Measurements from ENCODE around the gene HMCN2.

HMCN2 gene

GRCh38 chr9:130425741-130426466, 160.3 kb downstream of the HMCN2 start:
- Histone ChIP-seq H3K14ac (ENCODE audit: low read length) (no peak overlapping the region), H2BK120ac (ENCODE audit: low read depth, low read length) (no peak overlapping the region), H3K4me2 (ENCODE audit: insufficient read depth, low read length, poor library complexity, severe bottlenecking) (no peak overlapping the region), H3K36me3 (replicated peaks in 1 of 2; ENCODE audit: control insufficient read depth in 2 of 2, insufficient read depth in 2 of 2, low read length in 2 of 2) (no peaks in the 10 kb centered on the region), H3K4me3 (ENCODE audit: low read length in 2 of 2) (no peak overlapping the region), H3K23ac (ENCODE audit: low read depth, low read length, poor library complexity) (no peak overlapping the region), H3K18ac (ENCODE audit: low read length) (peak overlapping the region; percentile 78), H3K27ac (replicated peaks; ENCODE audit: low read length) (no peak overlapping the region), H2BK5ac (ENCODE audit: low read length) (no peak overlapping the region), H4K8ac (ENCODE audit: low read depth, low read length) (no peak overlapping the region), H2AFZ (ENCODE audit: low read length) (no peak overlapping the region), H3K79me1 (ENCODE audit: low read depth, low read length) (no peaks in the 10 kb centered on the region), H2BK12ac (ENCODE audit: low read length) (no peak overlapping the region), H3K9ac (ENCODE audit: low read depth, low read length, poor library complexity) (peak overlapping the region; percentile 14), H4K91ac (ENCODE audit: low read depth, low read length, poor library complexity) (no peak overlapping the region), H3K9me3 (replicated peaks in 1 of 2; ENCODE audit: control insufficient read depth in 2 of 2, insufficient read depth in 1 of 2, low read depth in 1 of 2, low read length in 2 of 2) (no peaks in the 10 kb centered on the region), H2AK5ac (ENCODE audit: low read depth, low read length) (peak overlapping the region; percentile 89), H3K4me1 (ENCODE audit: control insufficient read depth in 2 of 2, insufficient read depth in 1 of 2, low read depth in 1 of 2, low read length in 2 of 2) (peaks cover 0 to 2% of the 10 kb centered on the region in 2 donors), H3K27me3 (ENCODE audit: control insufficient read depth in 3 of 3, insufficient read depth in 3 of 3, low read depth in 1 of 3, low read length in 3 of 3) (peaks cover 0 to 63% (median 0%) of the 10 kb centered on the region in 3 experiments), H2BK15ac (ENCODE audit: low read length) (no peak overlapping the region), H3K4ac (ENCODE audit: low read length) (no peak overlapping the region)
- no CpG with 5 or more reads among the region's 21 CpGs for WGBS, 2 donors (ENCODE audit: extremely low coverage in 2 of 2, insufficient read length in 2 of 2, insufficient replicate concordance in 1 of 2)
- DNase-seq (ENCODE audit: low spot score), result no peak

- Histone ChIP-seq H3K9me3 (replicated peaks in 1 of 2; ENCODE audit: control insufficient read depth in 2 of 2, insufficient read depth in 1 of 2, low read depth in 1 of 2, low read length in 2 of 2) (no peaks in the 10 kb centered on the region), H3K4me2 (ENCODE audit: insufficient read depth, low read length, poor library complexity, severe bottlenecking) (no peak overlapping the region), H3K4ac (ENCODE audit: low read length) (no peak overlapping the region), H4K8ac (ENCODE audit: low read depth, low read length) (no peak overlapping the region), H3K36me3 (replicated peaks in 1 of 2; ENCODE audit: control insufficient read depth in 2 of 2, insufficient read depth in 2 of 2, low read length in 2 of 2) (no peaks in the 10 kb centered on the region), H3K18ac (ENCODE audit: low read length) (no peak overlapping the region), H3K9ac (ENCODE audit: low read depth, low read length, poor library complexity) (no peak overlapping the region), H2AFZ (ENCODE audit: low read length) (no peak overlapping the region), H3K27me3 (ENCODE audit: control insufficient read depth in 3 of 3, insufficient read depth in 3 of 3, low read depth in 1 of 3, low read length in 3 of 3) (peaks cover 0 to 63% (median 0%) of the 10 kb centered on the region in 3 experiments), H4K91ac (ENCODE audit: low read depth, low read length, poor library complexity) (no peak overlapping the region), H3K79me1 (ENCODE audit: low read depth, low read length) (no peaks in the 10 kb centered on the region), H3K4me1 (ENCODE audit: control insufficient read depth in 2 of 2, insufficient read depth in 1 of 2, low read depth in 1 of 2, low read length in 2 of 2) (no peaks in the 10 kb centered on the region), H2BK15ac (ENCODE audit: low read length) (no peak overlapping the region), H2BK120ac (ENCODE audit: low read depth, low read length) (no peak overlapping the region), H3K14ac (ENCODE audit: low read length) (no peak overlapping the region), H3K27ac (replicated peaks; ENCODE audit: low read length) (no peak overlapping the region), H3K4me3 (ENCODE audit: low read length in 2 of 2) (no peak overlapping the region), H2BK5ac (ENCODE audit: low read length) (no peak overlapping the region), H2AK5ac (ENCODE audit: low read depth, low read length) (no peak overlapping the region), H2BK12ac (ENCODE audit: low read length) (no peak overlapping the region), H3K23ac (ENCODE audit: low read depth, low read length, poor library complexity) (no peak overlapping the region)
- WGBS, 2 donors (ENCODE audit: extremely low coverage in 2 of 2, insufficient read length in 2 of 2, insufficient replicate concordance in 1 of 2), result no CpG with 5 or more reads among the region's 8 CpGs
- DNase-seq (ENCODE audit: low spot score), result no peak
Measured at GRCh38 chr9:130426467-130426773, 160.9 kb downstream of the HMCN2 start.

GRCh38 chr9:130426883-130427282, 161.3 kb downstream of the HMCN2 start:
- peak overlapping the region; percentile 72 for H2BK15ac ChIP-seq (ENCODE audit: low read length)
- peaks cover 0 to 63% (median 3%) of the 10 kb centered on the region in 3 experiments for H3K27me3 ChIP-seq (ENCODE audit: control insufficient read depth in 3 of 3, insufficient read depth in 3 of 3, low read depth in 1 of 3, low read length in 3 of 3)
- peak overlapping the region; percentile 90 for H2BK5ac ChIP-seq (ENCODE audit: low read length)
- H3K9ac ChIP-seq (ENCODE audit: low read depth, low read length, poor library complexity), result no peak overlapping the region
- H3K4me3 ChIP-seq (ENCODE audit: low read length in 2 of 2), result no peak overlapping the region
- H2AFZ ChIP-seq (ENCODE audit: low read length), result no peak overlapping the region
- no peak overlapping the region for H4K8ac ChIP-seq (ENCODE audit: low read depth, low read length)
- peak overlapping the region; percentile 49 for H2BK12ac ChIP-seq (ENCODE audit: low read length)
- no CpG with 5 or more reads among the region's 10 CpGs for WGBS, 2 donors (ENCODE audit: extremely low coverage in 2 of 2, insufficient read length in 2 of 2, insufficient replicate concordance in 1 of 2)
- peak overlapping the region; percentile 54 for H3K4ac ChIP-seq (ENCODE audit: low read length)
- H4K91ac ChIP-seq (ENCODE audit: low read depth, low read length, poor library complexity), result no peak overlapping the region
- DNase-seq (ENCODE audit: low spot score), result no peak
- H3K23ac ChIP-seq (ENCODE audit: low read depth, low read length, poor library complexity), result no peak overlapping the region
- no peaks in the 10 kb centered on the region for H3K4me1 ChIP-seq (ENCODE audit: control insufficient read depth in 2 of 2, insufficient read depth in 1 of 2, low read depth in 1 of 2, low read length in 2 of 2)
- peak overlapping the region; percentile 66 for H3K18ac ChIP-seq (ENCODE audit: low read length)
- H3K79me1 ChIP-seq (ENCODE audit: low read depth, low read length), result no peaks in the 10 kb centered on the region
- no peaks in the 10 kb centered on the region for H3K9me3 ChIP-seq (replicated peaks in 1 of 2; ENCODE audit: control insufficient read depth in 2 of 2, insufficient read depth in 1 of 2, low read depth in 1 of 2, low read length in 2 of 2)
- no peak overlapping the region for H3K4me2 ChIP-seq (ENCODE audit: insufficient read depth, low read length, poor library complexity, severe bottlenecking)
- H2AK5ac ChIP-seq (ENCODE audit: low read depth, low read length), result peak overlapping the region; percentile 79
- H2BK120ac ChIP-seq (ENCODE audit: low read depth, low read length), result no peak overlapping the region
- peak overlapping the region; percentile 85 for H3K14ac ChIP-seq (ENCODE audit: low read length)
- no peak overlapping the region for H3K27ac ChIP-seq (replicated peaks; ENCODE audit: low read length)
- H3K36me3 ChIP-seq (replicated peaks in 1 of 2; ENCODE audit: control insufficient read depth in 2 of 2, insufficient read depth in 2 of 2, low read length in 2 of 2), result no peaks in the 10 kb centered on the region

- H2BK15ac ChIP-seq (ENCODE audit: low read length), result peak overlapping the region; percentile 72
- peak overlapping the region; percentile 79 for H2AK5ac ChIP-seq (ENCODE audit: low read depth, low read length)
- WGBS, 2 donors (ENCODE audit: extremely low coverage in 2 of 2, insufficient read length in 2 of 2, insufficient replicate concordance in 1 of 2), result no CpG with 5 or more reads among the region's 12 CpGs
- H2BK120ac ChIP-seq (ENCODE audit: low read depth, low read length), result no peak overlapping the region
- no peak overlapping the region for H3K9ac ChIP-seq (ENCODE audit: low read depth, low read length, poor library complexity)
- no peak overlapping the region for H2AFZ ChIP-seq (ENCODE audit: low read length)
- H3K4me1 ChIP-seq (ENCODE audit: control insufficient read depth in 2 of 2, insufficient read depth in 1 of 2, low read depth in 1 of 2, low read length in 2 of 2), result no peaks in the 10 kb centered on the region
- peak overlapping the region; percentile 49 for H2BK12ac ChIP-seq (ENCODE audit: low read length)
- no peaks in the 10 kb centered on the region for H3K36me3 ChIP-seq (replicated peaks in 1 of 2; ENCODE audit: control insufficient read depth in 2 of 2, insufficient read depth in 2 of 2, low read length in 2 of 2)
- H3K79me1 ChIP-seq (ENCODE audit: low read depth, low read length), result no peaks in the 10 kb centered on the region
- H3K4me3 ChIP-seq (ENCODE audit: low read length in 2 of 2), result no peak overlapping the region
- H3K4me2 ChIP-seq (ENCODE audit: insufficient read depth, low read length, poor library complexity, severe bottlenecking), result no peak overlapping the region
- H3K18ac ChIP-seq (ENCODE audit: low read length), result peak overlapping the region; percentile 66
- no peak overlapping the region for H4K8ac ChIP-seq (ENCODE audit: low read depth, low read length)
- peak overlapping the region; percentile 54 for H3K4ac ChIP-seq (ENCODE audit: low read length)
- H2BK5ac ChIP-seq (ENCODE audit: low read length), result peak overlapping the region; percentile 90
- no peak for DNase-seq (ENCODE audit: low spot score)
- no peak overlapping the region for H3K27ac ChIP-seq (replicated peaks; ENCODE audit: low read length)
- H3K14ac ChIP-seq (ENCODE audit: low read length), result no peak overlapping the region
- no peaks in the 10 kb centered on the region for H3K9me3 ChIP-seq (replicated peaks in 1 of 2; ENCODE audit: control insufficient read depth in 2 of 2, insufficient read depth in 1 of 2, low read depth in 1 of 2, low read length in 2 of 2)
- peaks cover 0 to 63% (median 5%) of the 10 kb centered on the region in 3 experiments for H3K27me3 ChIP-seq (ENCODE audit: control insufficient read depth in 3 of 3, insufficient read depth in 3 of 3, low read depth in 1 of 3, low read length in 3 of 3)
- no peak overlapping the region for H4K91ac ChIP-seq (ENCODE audit: low read depth, low read length, poor library complexity)
- H3K23ac ChIP-seq (ENCODE audit: low read depth, low read length, poor library complexity), result no peak overlapping the region
Measured at GRCh38 chr9:130427326-130427725, 161.8 kb downstream of the HMCN2 start.
